ENCODE data around the gene DUSP7.
A peak's percentile ranks its signal among the peaks of the same experiment; 100 is the strongest.

Gene DUSP7

GRCh38 chr3:52057812-52058495 is 1.6 kb upstream of the DUSP7 start:
- Histone ChIP-seq H3F3A (ENCODE audit: control insufficient read depth, insufficient read depth) (peaks cover 9% of the 10 kb centered on the region), H3K4me1 (ENCODE audit: control insufficient read depth, low read length) (peaks cover 40% of the 10 kb centered on the region), H3K9me2 (replicated peaks; ENCODE audit: control insufficient read depth, low read length) (no peaks in the 10 kb centered on the region), H3K27ac (ENCODE audit: low read depth, low read length) (no peak overlapping the region), H3K4me3 (ENCODE audit: low read length) (peak overlapping the region; percentile 68), H3K79me2 (ENCODE audit: control insufficient read depth, low read length) (peaks cover 36% of the 10 kb centered on the region), H3K9me3 (ENCODE audit: control insufficient read depth, insufficient read depth, low read length) (no peaks in the 10 kb centered on the region), H4K20me1 (ENCODE audit: control insufficient read depth, insufficient read depth, low read depth, low read length) (0 out of 2 replicates have a peak, but pooled peaks cover 4% of the 10 kb centered on the region), H3K36me3 (ENCODE audit: control insufficient read depth, low read length) (peaks cover 18% of the 10 kb centered on the region), H3K27me3 (ENCODE audit: control insufficient read depth, low read length) (no peaks in the 10 kb centered on the region), H3K4me2 (ENCODE audit: low read length) (peak overlapping the region; percentile 82)
- no peak for TF ChIP-seq EZH2phosphoT487 (IDR thresholded peaks at IDR 0.05; ENCODE audit: borderline replicate concordance, low read length)
- TF ChIP-seq CTCF (IDR thresholded peaks at IDR 0.05; ENCODE audit: low read depth, low read length, poor library complexity, severe bottlenecking): no peak

- no peaks in the 10 kb centered on the region for H3K9me3 ChIP-seq (ENCODE audit: control insufficient read depth, insufficient read depth, low read length)
- H3K27ac ChIP-seq (ENCODE audit: low read depth, low read length): peak overlapping the region; percentile 51
- peak overlapping the region; percentile 88 for H3K4me3 ChIP-seq (ENCODE audit: low read length)
- H3F3A ChIP-seq (ENCODE audit: control insufficient read depth, insufficient read depth): peaks cover 9% of the 10 kb centered on the region
- H3K4me1 ChIP-seq (ENCODE audit: control insufficient read depth, low read length): peaks cover 42% of the 10 kb centered on the region
- H3K79me2 ChIP-seq (ENCODE audit: control insufficient read depth, low read length): peaks cover 43% of the 10 kb centered on the region
- peak overlapping the region; percentile 98 for H3K4me2 ChIP-seq (ENCODE audit: low read length)
- no peaks in the 10 kb centered on the region for H3K9me2 ChIP-seq (replicated peaks; ENCODE audit: control insufficient read depth, low read length)
- no peaks in the 10 kb centered on the region for H3K27me3 ChIP-seq (ENCODE audit: control insufficient read depth, low read length)
- no peak for TF ChIP-seq CTCF (IDR thresholded peaks at IDR 0.05; ENCODE audit: low read depth, low read length, poor library complexity, severe bottlenecking)
- TF ChIP-seq EZH2phosphoT487 (IDR thresholded peaks at IDR 0.05; ENCODE audit: borderline replicate concordance, low read length): no peak
- peaks cover 25% of the 10 kb centered on the region for H3K36me3 ChIP-seq (ENCODE audit: control insufficient read depth, low read length)
- H4K20me1 ChIP-seq (ENCODE audit: control insufficient read depth, insufficient read depth, low read depth, low read length): 0 out of 2 replicates have a peak, but pooled peaks cover 4% of the 10 kb centered on the region
Observed at GRCh38 chr3:52056968-52057811, 819 bp upstream of the DUSP7 start.

GRCh38 chr3:52055537-52056351 is 627 bp downstream of the DUSP7 start:
- H3K27ac ChIP-seq (ENCODE audit: low read depth, low read length): peak overlapping the region; percentile 34
- H3K9me2 ChIP-seq (replicated peaks; ENCODE audit: control insufficient read depth, low read length): no peaks in the 10 kb centered on the region
- no peaks in the 10 kb centered on the region for H3K27me3 ChIP-seq (ENCODE audit: control insufficient read depth, low read length)
- no peaks in the 10 kb centered on the region for H3K9me3 ChIP-seq (ENCODE audit: control insufficient read depth, insufficient read depth, low read length)
- H3K79me2 ChIP-seq (ENCODE audit: control insufficient read depth, low read length): peaks cover 55% of the 10 kb centered on the region
- peaks cover 43% of the 10 kb centered on the region for H3K4me1 ChIP-seq (ENCODE audit: control insufficient read depth, low read length)
- peak overlapping the region; percentile 76 for H3K4me3 ChIP-seq (ENCODE audit: low read length)
- peaks cover 40% of the 10 kb centered on the region for H3K36me3 ChIP-seq (ENCODE audit: control insufficient read depth, low read length)
- H4K20me1 ChIP-seq (ENCODE audit: control insufficient read depth, insufficient read depth, low read depth, low read length): 0 out of 2 replicates have a peak, but pooled peaks cover 4% of the 10 kb centered on the region
- peaks cover 9% of the 10 kb centered on the region for H3F3A ChIP-seq (ENCODE audit: control insufficient read depth, insufficient read depth)
- TF ChIP-seq CTCF (IDR thresholded peaks at IDR 0.05; ENCODE audit: low read depth, low read length, poor library complexity, severe bottlenecking) (peak; percentile 59), EZH2phosphoT487 (IDR thresholded peaks at IDR 0.05; ENCODE audit: borderline replicate concordance, low read length) (no peak)
- peak overlapping the region; percentile 64 for H3K4me2 ChIP-seq (ENCODE audit: low read length)
